ENCODE results near the gene HIVEP2.

Gene HIVEP2

DNA sequence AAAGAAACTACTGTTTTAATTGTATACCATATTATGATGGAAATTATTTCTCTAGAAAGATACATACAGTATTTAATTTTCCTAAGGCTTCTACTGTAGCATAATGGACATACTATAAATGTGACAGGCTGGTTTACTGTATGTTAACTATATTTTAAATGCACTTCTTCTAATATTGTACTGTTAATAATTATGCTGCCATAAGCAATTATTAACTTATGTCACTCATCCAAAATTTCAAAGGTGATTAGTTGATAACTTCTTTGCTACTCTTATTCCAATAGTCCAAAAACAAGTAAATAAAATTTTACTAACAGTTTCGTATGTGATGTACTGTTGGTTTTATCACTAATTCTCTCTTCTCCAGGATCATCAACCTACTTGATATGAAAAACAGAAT, 28.1 kb downstream of the HIVEP2 start:
- WGBS, 2 experiments (ENCODE audit: insufficient coverage in 2 of 2): no CpG with 5 or more reads among the region's 1 CpG
- Histone ChIP-seq H3K4me3 (ENCODE audit: extremely low read depth, insufficient read depth, low read length, poor library complexity, severe bottlenecking) (no peak overlapping the region), H3K4me1 (ENCODE audit: control insufficient read depth, insufficient read depth, low read length, poor library complexity, severe bottlenecking) (no peaks in the 10 kb centered on the region), H3K27ac (ENCODE audit: low read depth, low read length, severe bottlenecking) (no peak overlapping the region), H3K9me3 (ENCODE audit: control insufficient read depth, low read length) (no peaks in the 10 kb centered on the region), H3K36me3 (ENCODE audit: control insufficient read depth, insufficient read depth, low read length) (peaks cover 14% of the 10 kb centered on the region)

DNA sequence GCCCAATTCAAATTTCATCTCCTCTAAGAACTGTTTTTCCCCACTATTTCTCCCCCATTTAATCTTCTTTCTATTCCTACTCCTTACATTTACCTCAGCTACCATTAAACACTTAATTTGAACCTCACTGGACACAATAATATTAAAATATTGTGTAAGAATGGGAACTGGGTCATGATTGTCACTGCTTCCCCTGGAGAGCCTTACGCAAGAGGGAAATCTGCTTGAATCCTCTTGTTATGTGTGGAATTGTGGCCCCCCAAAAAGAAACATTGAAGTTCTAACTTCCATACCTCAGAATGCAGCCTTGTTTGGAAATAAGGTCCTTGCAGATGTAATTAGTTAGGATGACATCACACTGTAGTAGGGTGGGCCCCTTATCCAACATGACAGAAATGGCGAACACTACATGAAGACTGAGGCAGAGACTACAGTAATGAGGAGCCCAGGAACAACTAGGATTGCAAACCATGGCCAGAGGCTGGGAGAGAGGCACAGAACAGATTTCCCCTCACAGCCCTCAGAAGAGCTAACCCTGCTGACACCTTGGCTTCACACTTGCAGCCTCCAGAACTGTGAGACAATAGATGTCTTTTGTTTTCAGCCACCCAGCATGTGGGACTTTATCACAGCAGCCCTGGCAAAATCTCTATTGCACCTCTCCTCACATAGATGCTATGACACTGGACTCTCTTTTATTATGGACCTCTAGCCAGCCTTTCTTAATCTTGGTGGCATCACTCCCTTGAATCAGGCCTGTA, 29.9 kb downstream of the HIVEP2 start:
- Histone ChIP-seq H3K4me3 (ENCODE audit: extremely low read depth, insufficient read depth, low read length, poor library complexity, severe bottlenecking) (no peak overlapping the region), H3K9me3 (ENCODE audit: control insufficient read depth, low read length) (no peaks in the 10 kb centered on the region), H3K4me1 (ENCODE audit: control insufficient read depth, insufficient read depth, low read length, poor library complexity, severe bottlenecking) (no peaks in the 10 kb centered on the region), H3K27ac (ENCODE audit: low read depth, low read length, severe bottlenecking) (no peak overlapping the region), H3K36me3 (ENCODE audit: control insufficient read depth, insufficient read depth, low read length) (peaks cover 14% of the 10 kb centered on the region)
- 92 to 100% methylated on average over 1 of the region's 2 CpGs for WGBS, 2 experiments (ENCODE audit: insufficient coverage in 2 of 2)

DNA sequence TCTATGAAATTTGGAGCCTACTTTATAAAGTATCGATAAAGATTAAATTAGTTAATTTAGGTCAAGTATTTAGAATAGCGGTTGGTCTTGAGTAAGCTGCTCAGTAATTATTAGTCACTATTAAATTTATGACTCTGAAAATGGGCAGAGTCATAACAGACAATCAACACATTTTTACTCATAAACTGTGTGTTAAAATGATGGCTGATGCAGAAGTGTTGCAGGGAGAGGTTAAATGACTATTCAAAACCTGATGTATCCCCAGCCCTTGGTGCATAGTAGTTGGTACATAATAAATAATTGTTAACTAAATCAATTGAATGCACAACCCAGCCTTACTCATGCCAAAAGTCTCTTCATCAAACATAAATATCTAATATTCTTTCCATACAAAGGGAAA, 30.6 kb downstream of the HIVEP2 start:
- Histone ChIP-seq H3K9me3 (ENCODE audit: control insufficient read depth, low read length) (no peaks in the 10 kb centered on the region), H3K4me3 (ENCODE audit: extremely low read depth, insufficient read depth, low read length, poor library complexity, severe bottlenecking) (no peak overlapping the region), H3K36me3 (ENCODE audit: control insufficient read depth, insufficient read depth, low read length) (peaks cover 14% of the 10 kb centered on the region), H3K27ac (ENCODE audit: low read depth, low read length, severe bottlenecking) (no peak overlapping the region), H3K4me1 (ENCODE audit: control insufficient read depth, insufficient read depth, low read length, poor library complexity, severe bottlenecking) (no peaks in the 10 kb centered on the region)
- WGBS, 2 experiments (ENCODE audit: insufficient coverage in 2 of 2): no CpG with 5 or more reads among the region's 2 CpGs

GRCh38 chr6:142913511-142914047, 31.4 kb downstream of the HIVEP2 start:
- no peak overlapping the region for H3K4me3 ChIP-seq (ENCODE audit: extremely low read depth, insufficient read depth, low read length, poor library complexity, severe bottlenecking)
- no peaks in the 10 kb centered on the region for H3K9me3 ChIP-seq (ENCODE audit: control insufficient read depth, low read length)
- 93 to 94% methylated on average over 3 to 10 of the region's 10 CpGs for WGBS, 2 experiments (ENCODE audit: insufficient coverage in 2 of 2)
- H3K27ac ChIP-seq (ENCODE audit: low read depth, low read length, severe bottlenecking): no peak overlapping the region
- peaks cover 14% of the 10 kb centered on the region for H3K36me3 ChIP-seq (ENCODE audit: control insufficient read depth, insufficient read depth, low read length)
- H3K4me1 ChIP-seq (ENCODE audit: control insufficient read depth, insufficient read depth, low read length, poor library complexity, severe bottlenecking): no peaks in the 10 kb centered on the region

DNA sequence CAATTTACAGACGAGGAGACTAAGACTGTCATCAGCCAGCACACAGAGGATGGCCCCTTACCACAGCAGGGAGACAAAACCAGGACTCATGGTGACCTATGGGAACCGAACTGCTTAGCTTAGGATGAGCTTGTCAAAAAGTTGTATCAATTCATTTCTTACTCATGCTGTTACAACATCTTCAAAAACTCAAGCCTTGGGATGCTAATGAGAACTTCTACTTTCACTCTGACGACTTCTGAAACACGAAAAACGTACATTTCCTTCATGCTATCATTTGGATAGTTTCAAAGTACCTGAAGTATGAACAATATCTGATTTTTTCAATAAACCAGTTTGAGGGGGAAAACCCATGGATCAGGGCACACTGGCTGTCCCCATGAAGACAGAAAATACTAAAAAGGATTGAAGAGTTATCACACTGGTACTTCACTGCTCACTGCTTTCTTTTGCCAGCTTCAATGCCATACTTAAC, 31.9 kb downstream of the HIVEP2 start:
- no peaks in the 10 kb centered on the region for H3K9me3 ChIP-seq (ENCODE audit: control insufficient read depth, low read length)
- no peak overlapping the region for H3K27ac ChIP-seq (ENCODE audit: low read depth, low read length, severe bottlenecking)
- peaks cover 14% of the 10 kb centered on the region for H3K36me3 ChIP-seq (ENCODE audit: control insufficient read depth, insufficient read depth, low read length)
- no peak overlapping the region for H3K4me3 ChIP-seq (ENCODE audit: extremely low read depth, insufficient read depth, low read length, poor library complexity, severe bottlenecking)
- H3K4me1 ChIP-seq (ENCODE audit: control insufficient read depth, insufficient read depth, low read length, poor library complexity, severe bottlenecking): no peaks in the 10 kb centered on the region
- WGBS, 2 experiments (ENCODE audit: insufficient coverage in 2 of 2): 88 to 100% methylated on average over 2 to 4 of the region's 5 CpGs

DNA sequence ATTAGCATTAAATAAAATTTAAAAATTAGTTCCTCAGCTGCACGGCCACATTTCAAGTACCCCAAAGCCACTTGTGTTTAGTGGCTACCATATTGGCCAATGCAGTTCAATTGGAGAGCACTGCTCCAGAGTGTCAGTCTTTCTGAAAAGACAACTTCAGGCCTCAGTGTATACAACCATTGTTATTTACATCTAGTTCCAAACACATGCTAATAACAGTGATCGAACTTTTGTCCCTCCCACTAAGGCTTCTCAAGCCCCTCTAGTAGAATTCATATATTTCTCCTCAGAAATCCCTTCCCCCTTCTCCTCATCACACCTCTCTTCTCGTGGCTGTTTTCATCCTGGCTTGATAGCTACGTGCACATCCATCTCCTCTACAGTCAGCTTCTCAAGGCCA, 32.9 kb downstream of the HIVEP2 start:
- no peak overlapping the region for H3K4me3 ChIP-seq (ENCODE audit: extremely low read depth, insufficient read depth, low read length, poor library complexity, severe bottlenecking)
- H3K27ac ChIP-seq (ENCODE audit: low read depth, low read length, severe bottlenecking): no peak overlapping the region
- H3K9me3 ChIP-seq (ENCODE audit: control insufficient read depth, low read length): no peaks in the 10 kb centered on the region
- peaks cover 14% of the 10 kb centered on the region for H3K36me3 ChIP-seq (ENCODE audit: control insufficient read depth, insufficient read depth, low read length)
- 77 to 79% methylated on average over 3 to 4 of the region's 4 CpGs for WGBS, 2 experiments (ENCODE audit: insufficient coverage in 2 of 2)
- H3K4me1 ChIP-seq (ENCODE audit: control insufficient read depth, insufficient read depth, low read length, poor library complexity, severe bottlenecking): no peaks in the 10 kb centered on the region

DNA sequence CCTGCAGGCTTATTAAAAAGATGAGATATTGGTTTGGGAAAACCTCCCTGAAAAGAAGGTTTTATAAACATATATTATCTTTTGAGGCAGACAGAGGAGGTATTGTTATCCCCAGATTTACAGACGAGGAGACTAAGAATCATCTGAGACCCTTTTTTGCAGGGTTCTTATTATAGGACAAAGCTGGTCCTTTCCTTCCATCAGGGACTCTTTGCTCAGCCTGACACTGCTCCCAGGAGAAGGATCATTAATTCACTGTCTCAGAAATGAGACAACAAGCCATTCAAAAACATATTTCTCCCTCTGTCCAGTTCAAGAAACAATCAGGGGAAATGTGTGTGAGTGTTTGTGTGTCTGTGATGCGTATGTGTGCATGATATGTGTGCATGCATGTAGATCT, 33.5 kb downstream of the HIVEP2 start:
- Histone ChIP-seq H3K27ac (ENCODE audit: low read depth, low read length, severe bottlenecking) (no peak overlapping the region), H3K9me3 (ENCODE audit: control insufficient read depth, low read length) (no peaks in the 10 kb centered on the region), H3K4me3 (ENCODE audit: extremely low read depth, insufficient read depth, low read length, poor library complexity, severe bottlenecking) (no peak overlapping the region), H3K4me1 (ENCODE audit: control insufficient read depth, insufficient read depth, low read length, poor library complexity, severe bottlenecking) (no peaks in the 10 kb centered on the region), H3K36me3 (ENCODE audit: control insufficient read depth, insufficient read depth, low read length) (peaks cover 14% of the 10 kb centered on the region)
- WGBS, 2 experiments (ENCODE audit: insufficient coverage in 2 of 2): 88 to 100% methylated on average over 1 of the region's 2 CpGs

DNA sequence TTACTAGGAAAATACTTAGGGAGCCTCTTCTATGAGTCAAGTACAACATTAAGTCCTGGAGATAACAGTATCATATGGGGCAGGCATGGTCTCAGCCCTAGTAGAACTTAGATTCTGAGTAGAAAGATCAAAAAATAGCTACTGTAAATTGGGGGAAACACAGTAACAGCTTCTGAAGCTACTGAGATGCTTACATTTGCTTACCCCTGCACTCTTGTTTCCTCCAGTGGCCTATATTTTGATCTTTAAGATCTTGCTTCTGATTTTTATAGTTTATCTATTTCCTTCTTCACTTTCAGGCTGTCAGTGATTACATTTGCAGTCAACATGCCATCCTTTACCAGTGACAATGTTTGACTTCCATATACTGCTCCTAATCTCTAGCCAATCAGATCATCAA, 35.3 kb downstream of the HIVEP2 start:
- Histone ChIP-seq H3K4me3 (ENCODE audit: extremely low read depth, insufficient read depth, low read length, poor library complexity, severe bottlenecking) (no peak overlapping the region), H3K9me3 (ENCODE audit: control insufficient read depth, low read length) (no peaks in the 10 kb centered on the region), H3K36me3 (ENCODE audit: control insufficient read depth, insufficient read depth, low read length) (peaks cover 14% of the 10 kb centered on the region), H3K4me1 (ENCODE audit: control insufficient read depth, insufficient read depth, low read length, poor library complexity, severe bottlenecking) (no peaks in the 10 kb centered on the region), H3K27ac (ENCODE audit: low read depth, low read length, severe bottlenecking) (no peak overlapping the region)

DNA sequence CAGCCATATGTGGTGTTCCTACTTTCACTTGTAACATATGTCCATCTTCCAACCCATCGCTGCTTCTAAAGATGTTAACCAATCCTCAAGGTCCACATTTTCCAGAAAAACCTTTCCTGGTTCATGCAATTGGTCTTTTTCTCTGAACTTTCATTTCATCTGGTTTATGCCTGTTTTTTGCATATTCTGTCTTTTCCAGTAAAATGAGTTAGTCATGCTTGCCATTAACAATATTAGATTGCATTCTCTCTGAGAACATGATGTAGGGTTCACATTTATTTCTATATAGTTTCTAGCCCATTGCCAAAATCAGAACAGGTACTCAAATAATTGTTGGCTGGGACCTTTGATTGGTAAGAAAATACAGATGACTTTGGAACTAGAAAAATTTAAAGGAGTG, 36.7 kb downstream of the HIVEP2 start:
- H3K36me3 ChIP-seq (ENCODE audit: control insufficient read depth, insufficient read depth, low read length): peaks cover 10% of the 10 kb centered on the region
- H3K4me1 ChIP-seq (ENCODE audit: control insufficient read depth, insufficient read depth, low read length, poor library complexity, severe bottlenecking): no peaks in the 10 kb centered on the region
- no peak overlapping the region for H3K4me3 ChIP-seq (ENCODE audit: extremely low read depth, insufficient read depth, low read length, poor library complexity, severe bottlenecking)
- WGBS, 2 experiments (ENCODE audit: insufficient coverage in 2 of 2): 92 to 100% methylated on average over 1 of the region's 1 CpG
- H3K9me3 ChIP-seq (ENCODE audit: control insufficient read depth, low read length): no peaks in the 10 kb centered on the region
- H3K27ac ChIP-seq (ENCODE audit: low read depth, low read length, severe bottlenecking): no peak overlapping the region

GRCh38 chr6:142907544-142907943, 37.4 kb downstream of the HIVEP2 start:
- no peak overlapping the region for H3K27ac ChIP-seq (ENCODE audit: low read depth, low read length, severe bottlenecking)
- no peak overlapping the region for H3K4me3 ChIP-seq (ENCODE audit: extremely low read depth, insufficient read depth, low read length, poor library complexity, severe bottlenecking)
- no peaks in the 10 kb centered on the region for H3K4me1 ChIP-seq (ENCODE audit: control insufficient read depth, insufficient read depth, low read length, poor library complexity, severe bottlenecking)
- H3K9me3 ChIP-seq (ENCODE audit: control insufficient read depth, low read length): no peaks in the 10 kb centered on the region
- peaks cover 3% of the 10 kb centered on the region for H3K36me3 ChIP-seq (ENCODE audit: control insufficient read depth, insufficient read depth, low read length)
- WGBS, 2 experiments (ENCODE audit: insufficient coverage in 2 of 2): 82 to 87% methylated on average over 5 of the region's 5 CpGs

GRCh38 chr6:142906945-142907470, 38.0 kb downstream of the HIVEP2 start:
- Histone ChIP-seq H3K4me3 (ENCODE audit: extremely low read depth, insufficient read depth, low read length, poor library complexity, severe bottlenecking) (no peak overlapping the region), H3K36me3 (ENCODE audit: control insufficient read depth, insufficient read depth, low read length) (no peaks in the 10 kb centered on the region), H3K9me3 (ENCODE audit: control insufficient read depth, low read length) (no peaks in the 10 kb centered on the region), H3K27ac (ENCODE audit: low read depth, low read length, severe bottlenecking) (no peak overlapping the region), H3K4me1 (ENCODE audit: control insufficient read depth, insufficient read depth, low read length, poor library complexity, severe bottlenecking) (peaks cover 4% of the 10 kb centered on the region)
- no CpG with 5 or more reads among the region's 4 CpGs for WGBS, 2 experiments (ENCODE audit: insufficient coverage in 2 of 2)

Data from mesodermal cell (in vitro differentiated cells).